GM10266 (cell line): Measurements from ENCODE around the gene ENOX1.

ENCODE experiments used
- DNase-seq: peaks from one replicate; pipeline ENCODE4 v3.0.0; 2012; ENCODE audit errors: extremely low spot score
- TF ChIP-seq, protein P1 (sequence below): IDR thresholded peaks from 2 replicates; pipeline ENCODE4 v1.5.1; 2012; ENCODE audit warnings: mild to moderate bottlenecking, low read depth; ENCODE audit not compliant: control insufficient read depth, insufficient read depth; ENCODE audit errors: missing control alignments

ENOX1 gene

DNA sequence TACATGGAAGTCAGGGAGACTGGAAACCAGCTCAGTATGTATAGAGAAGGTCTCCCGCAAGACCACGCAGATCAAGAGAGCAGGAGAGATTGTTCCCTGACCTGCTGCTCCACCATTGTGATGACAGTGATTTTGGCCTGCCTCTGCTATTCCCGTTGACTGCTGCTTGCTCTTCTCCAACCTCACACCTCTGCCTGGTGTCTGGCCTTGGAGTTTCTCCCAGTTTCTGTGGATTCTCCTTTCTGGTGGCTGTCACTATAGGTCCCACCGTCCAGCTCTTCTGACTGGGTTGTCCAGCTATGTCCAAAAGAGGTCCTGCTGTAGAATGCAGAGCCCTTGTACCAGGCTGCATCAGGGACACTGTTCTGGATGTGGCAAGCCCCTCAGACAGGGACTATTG, 591.7 kb downstream of the ENOX1 start:
- DNase-seq: no peak
- TF ChIP-seq, protein P1, sequence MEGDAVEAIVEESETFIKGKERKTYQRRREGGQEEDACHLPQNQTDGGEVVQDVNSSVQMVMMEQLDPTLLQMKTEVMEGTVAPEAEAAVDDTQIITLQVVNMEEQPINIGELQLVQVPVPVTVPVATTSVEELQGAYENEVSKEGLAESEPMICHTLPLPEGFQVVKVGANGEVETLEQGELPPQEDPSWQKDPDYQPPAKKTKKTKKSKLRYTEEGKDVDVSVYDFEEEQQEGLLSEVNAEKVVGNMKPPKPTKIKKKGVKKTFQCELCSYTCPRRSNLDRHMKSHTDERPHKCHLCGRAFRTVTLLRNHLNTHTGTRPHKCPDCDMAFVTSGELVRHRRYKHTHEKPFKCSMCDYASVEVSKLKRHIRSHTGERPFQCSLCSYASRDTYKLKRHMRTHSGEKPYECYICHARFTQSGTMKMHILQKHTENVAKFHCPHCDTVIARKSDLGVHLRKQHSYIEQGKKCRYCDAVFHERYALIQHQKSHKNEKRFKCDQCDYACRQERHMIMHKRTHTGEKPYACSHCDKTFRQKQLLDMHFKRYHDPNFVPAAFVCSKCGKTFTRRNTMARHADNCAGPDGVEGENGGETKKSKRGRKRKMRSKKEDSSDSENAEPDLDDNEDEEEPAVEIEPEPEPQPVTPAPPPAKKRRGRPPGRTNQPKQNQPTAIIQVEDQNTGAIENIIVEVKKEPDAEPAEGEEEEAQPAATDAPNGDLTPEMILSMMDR: no peak

DNA sequence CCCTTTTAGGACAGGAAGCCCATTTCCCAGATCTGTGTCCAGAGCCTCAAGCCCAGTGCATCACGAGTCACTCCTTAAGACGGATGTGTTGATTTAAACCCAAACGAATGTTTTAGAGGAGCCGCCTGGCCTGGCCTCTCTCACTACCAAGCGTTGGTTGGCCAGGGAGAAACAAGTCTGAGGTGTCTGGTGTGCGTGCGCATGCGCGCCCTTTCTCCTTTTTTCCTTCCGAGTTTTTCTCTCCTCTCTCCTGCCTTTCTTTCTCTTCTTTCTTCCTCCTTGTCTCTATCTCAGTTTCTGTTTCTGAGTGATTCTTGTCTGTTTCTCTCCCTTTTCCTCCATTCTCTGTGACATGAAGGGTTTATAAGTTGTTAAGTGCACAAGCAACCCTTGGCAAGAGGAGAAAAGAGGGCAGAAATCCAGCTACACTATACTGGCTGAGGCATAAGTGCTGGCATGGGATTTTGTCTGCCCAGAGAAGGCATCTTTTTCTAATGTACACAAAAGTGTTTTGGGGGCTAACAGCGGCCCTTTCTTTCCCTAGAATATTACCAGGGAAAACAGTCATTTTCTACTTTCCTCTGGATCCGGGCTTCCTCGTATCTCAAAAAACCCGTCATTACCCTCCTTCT, 592.9 kb downstream of the ENOX1 start:
- TF ChIP-seq, protein P1: no peak

DNA sequence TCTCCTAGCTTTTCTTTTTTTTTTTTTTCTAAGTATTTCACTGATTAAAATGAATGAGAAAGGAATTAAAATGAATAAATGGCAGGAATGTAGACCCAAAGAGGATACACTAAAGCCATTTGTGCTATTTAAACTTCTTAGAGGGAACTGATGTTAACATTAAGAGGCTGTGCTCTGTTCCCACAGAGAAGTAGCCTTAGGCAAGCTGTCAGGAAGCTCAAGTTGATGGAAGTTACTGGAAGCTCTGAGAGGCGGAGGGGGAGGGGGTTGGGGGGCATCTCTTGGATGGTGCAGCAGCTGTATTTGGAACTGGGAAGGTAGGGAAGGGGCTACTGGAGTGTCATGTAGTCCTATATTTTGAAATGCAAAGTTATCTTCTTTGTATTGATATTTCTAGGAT, 595.2 kb downstream of the ENOX1 start:
- TF ChIP-seq, protein P1: no peak
- DNase-seq: no peak

More for the DNA sequence above, 592.9 kb downstream of the ENOX1 start:
- DNase-seq: no peak

DNA sequence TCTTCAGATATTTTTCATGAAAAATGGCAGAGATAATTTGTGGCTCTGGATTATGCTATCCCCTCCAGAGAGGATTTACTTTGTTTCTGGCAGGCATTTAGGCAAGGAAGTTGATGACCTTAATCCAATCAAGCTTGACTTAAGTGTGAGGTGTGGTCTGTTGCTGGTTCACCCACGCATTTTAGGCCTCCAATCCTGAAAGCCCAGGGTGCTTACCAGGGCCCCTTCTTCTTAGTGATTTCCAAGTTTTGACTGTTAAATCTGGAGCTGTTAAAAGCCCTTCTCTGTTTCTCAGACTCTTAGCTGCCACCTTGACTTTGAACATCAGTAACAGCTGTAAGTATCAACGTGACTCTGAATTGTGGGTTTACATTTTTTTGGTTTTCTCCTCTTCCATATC, 601.5 kb downstream of the ENOX1 start:
- peak; percentile 8 for DNase-seq
- TF ChIP-seq, protein P1: no peak

DNA sequence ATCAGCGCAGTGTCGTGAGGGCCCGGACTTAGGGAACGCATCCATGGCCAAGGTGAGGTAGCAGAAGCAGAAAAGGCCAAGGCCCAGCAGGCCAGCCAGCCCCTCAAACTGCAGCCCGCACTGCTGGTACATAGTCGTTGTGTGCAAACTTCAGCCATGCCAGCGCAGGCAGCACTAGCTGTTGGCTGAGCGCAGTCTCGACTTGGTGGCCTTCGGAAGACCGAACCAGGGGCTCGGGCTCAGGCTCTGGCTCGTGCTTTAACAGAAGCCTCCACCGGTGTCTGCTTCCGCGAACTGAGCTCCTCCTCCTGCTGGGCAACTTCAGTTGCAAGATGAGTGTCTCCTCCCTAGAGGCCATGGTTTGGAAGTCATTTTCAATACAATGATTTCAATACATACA, 605.9 kb downstream of the ENOX1 start:
- DNase-seq: no peak
- TF ChIP-seq, protein P1: no peak

DNA sequence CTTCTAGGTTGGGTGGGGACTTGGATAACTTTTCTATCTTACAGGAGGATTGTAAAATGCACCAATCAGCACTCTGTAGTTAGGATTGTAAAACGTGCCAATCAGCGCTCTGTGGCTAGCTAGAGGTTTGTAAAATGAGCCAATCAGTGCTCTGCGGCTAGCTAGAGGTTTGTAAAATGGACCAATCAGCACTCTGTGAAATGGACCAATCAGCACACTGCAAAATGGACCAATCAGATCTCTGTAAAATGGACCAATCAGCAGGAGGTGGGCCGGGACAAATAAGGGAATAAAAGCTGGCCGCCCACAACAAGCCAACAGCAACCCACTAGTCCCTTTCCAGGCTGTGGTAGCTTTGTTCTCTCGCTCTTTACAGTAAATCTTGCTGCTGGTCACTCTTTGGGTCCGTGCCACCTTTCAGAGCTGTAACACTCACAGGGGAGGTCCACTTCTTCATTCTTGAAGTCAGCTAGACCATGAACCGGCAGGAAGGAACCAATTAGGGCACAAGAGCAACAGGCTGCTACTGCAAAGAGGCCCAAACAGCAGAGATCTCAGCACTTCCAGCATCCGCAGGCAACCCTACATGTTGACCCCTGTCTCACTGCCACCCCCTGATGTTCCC, 606.6 kb downstream of the ENOX1 start:
- TF ChIP-seq, protein P1: no peak
- DNase-seq: no peak

DNA sequence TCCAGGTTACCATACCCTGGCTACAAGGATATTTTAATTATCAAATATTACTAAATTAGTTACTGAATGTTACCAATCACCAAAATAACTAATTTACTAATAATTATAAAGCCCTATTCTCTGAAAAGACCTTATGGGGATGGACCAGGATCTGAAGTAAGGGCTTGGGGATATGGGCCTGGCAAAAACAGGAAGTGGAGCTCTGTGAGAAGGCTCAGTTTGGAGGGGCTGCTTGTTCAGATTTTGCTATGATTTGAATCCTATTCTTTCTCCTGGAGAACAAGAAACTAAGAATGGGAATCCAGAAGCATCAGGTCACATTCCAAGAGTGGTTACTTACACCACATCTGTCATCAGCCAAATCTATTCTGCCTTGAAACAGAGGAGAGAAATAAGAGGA, 615.3 kb downstream of the ENOX1 start:
- DNase-seq: no peak
- TF ChIP-seq, protein P1: no peak
